H1 (cell line): ENCODE results near the gene ZSCAN16. TPM values are rescaled to one million over a fixed set of nuclear protein-coding genes. Genes with fewer than 3 reads are reported as not detected.

Experiments
- CTCF ChIA-PET: fragments of 300-600 bp; sonication (Branson Sonifier 250); formaldehyde crosslinking; loops from one replicate; lab custom pipeline; 2021; ENCODE audit not compliant: partially characterized antibody; lab: Charles Lee
- POLR2A ChIA-PET: fragments of 300-600 bp; sonication (Branson Sonifier 250); formaldehyde crosslinking; loops from one replicate; lab custom pipeline; 2021; ENCODE audit warnings: inconsistent platforms; ENCODE audit not compliant: partially characterized antibody; lab: Charles Lee
- DNase-seq, 2 experiments: peaks; one replicate each; pipeline versions ENCODE4 v3.0.0 to v3.0.0-alpha.2; 2010 to 2022; ENCODE audit warnings: low spot score in 2 of 2, low read depth in 1 of 2, mixed read lengths in 1 of 2
- FAIRE-seq: peaks from 2 replicates; lab custom pipeline; 2011; peaks lifted over from hg19 to GRCh38; lab: Jason Lieb, UNC
- H2AFZ ChIP-seq: 2 replicates; pipeline ENCODE4 v1.8.1; 2012; ENCODE audit warnings: low read length, inconsistent platforms
- H2AK5ac ChIP-seq: 2 replicates; pipeline ENCODE4 v1.6.1; 2013; ENCODE audit warnings: low read depth, low read length
- H2BK120ac ChIP-seq: replicated peaks from 2 replicates; pipeline ENCODE3; 2013; ENCODE audit warnings: low read depth, low read length, inconsistent platforms
- H2BK12ac ChIP-seq: 2 replicates; pipeline ENCODE4 v1.6.1; 2013; ENCODE audit warnings: low read depth, low read length
- H2BK15ac ChIP-seq: 2 replicates; pipeline ENCODE4 v1.6.1; 2013; ENCODE audit warnings: low read length
- H2BK20ac ChIP-seq: 2 replicates; pipeline ENCODE4 v1.6.1; 2013; ENCODE audit warnings: low read length
- H2BK5ac ChIP-seq: 2 replicates; pipeline ENCODE4 v1.6.1; 2013; ENCODE audit warnings: low read depth, low read length
- H3K14ac ChIP-seq: 2 replicates; pipeline ENCODE4 v1.6.1; 2013; ENCODE audit warnings: inconsistent platforms; ENCODE audit not compliant: insufficient read length
- H3K18ac ChIP-seq: 2 replicates; pipeline ENCODE4 v1.6.1; 2013; ENCODE audit warnings: low read length; ENCODE audit errors: extremely low read depth
- H3K23ac ChIP-seq: 2 replicates; pipeline ENCODE4 v1.6.1; 2013; ENCODE audit warnings: inconsistent platforms; ENCODE audit not compliant: insufficient read length
- H3K23me2 ChIP-seq: 2 replicates; pipeline ENCODE4 v1.6.1; 2013; ENCODE audit warnings: low read depth, low read length
- H3K27ac ChIP-seq: 2 replicates; pipeline ENCODE4 v1.6.1; 2011; ENCODE audit warnings: low read depth, low read length, inconsistent platforms
- H3K27me3 ChIP-seq, 4 experiments: replicated peaks in 1 of 4; 1 replicate in 1 of 4; 2 replicates in 3 of 4; pipeline versions ENCODE4 v1.6.1 to v1.8.1; 2011 to 2013; ENCODE audit warnings: low read length in 3 of 4, mild to moderate bottlenecking in 3 of 4, inconsistent platforms in 2 of 4, mixed read lengths in 2 of 4, moderate library complexity in 1 of 4; ENCODE audit not compliant: control insufficient read depth in 3 of 4, insufficient read depth in 3 of 4; ENCODE audit errors: extremely low read depth in 1 of 4
- H3K36me3 ChIP-seq, 4 experiments: 2 replicates each; pipeline versions ENCODE4 v1.6.1 to v1.8.1; 2011 to 2013; ENCODE audit warnings: mild to moderate bottlenecking in 4 of 4, low read length in 3 of 4, moderate library complexity in 2 of 4, control low read depth in 1 of 4, inconsistent platforms in 1 of 4; ENCODE audit not compliant: insufficient read depth in 4 of 4, control insufficient read depth in 2 of 4
- H3K4ac ChIP-seq: replicated peaks from 2 replicates; pipeline ENCODE3; 2013; ENCODE audit warnings: low read length, low read depth, mixed read lengths, inconsistent platforms; ENCODE audit not compliant: insufficient read length
- H3K4me1 ChIP-seq, 4 experiments: replicated peaks in 1 of 4; 1 replicate in 1 of 4; 2 replicates in 3 of 4; pipeline versions ENCODE4 v1.6.1 to v1.8.1; 2011 to 2013; ENCODE audit warnings: low read length in 3 of 4, inconsistent platforms in 2 of 4, mixed read lengths in 1 of 4; ENCODE audit not compliant: insufficient read depth in 4 of 4, control insufficient read depth in 3 of 4
- H3K4me2 ChIP-seq, 2 experiments: 2 replicates each; pipeline versions ENCODE4 v1.6.1 to v1.8.1; 2011 to 2013; ENCODE audit warnings: low read depth in 2 of 2, low read length in 2 of 2, control low read depth in 1 of 2, inconsistent platforms in 1 of 2, mild to moderate bottlenecking in 1 of 2; ENCODE audit not compliant: insufficient read depth in 1 of 2
- H3K4me3 ChIP-seq, 4 experiments: fragments of 200-600, 300-600 bp in 1 of 4; sonication (generic), shearing (Covaris generic), sonication (Bioruptor Twin) in 1 of 4; 2 replicates each; pipeline versions ENCODE4 v1.5.1 to v1.8.1; 2011 to 2016; ENCODE audit warnings: low read length in 4 of 4, low read depth in 3 of 4, control low read depth in 2 of 4, inconsistent platforms in 2 of 4, mild to moderate bottlenecking in 2 of 4, mixed read lengths in 1 of 4, moderate library complexity in 1 of 4; ENCODE audit not compliant: insufficient read depth in 2 of 4; ENCODE audit errors: extremely low read depth in 1 of 4
- H3K56ac ChIP-seq: replicated peaks from 2 replicates; pipeline ENCODE3; 2013; ENCODE audit warnings: low read depth, mild to moderate bottlenecking, mixed read lengths, low read length, inconsistent platforms; ENCODE audit not compliant: insufficient read length
- H3K79me1 ChIP-seq: 2 replicates; pipeline ENCODE4 v1.6.1; 2013; ENCODE audit warnings: low read depth, low read length, control low read depth
- H3K79me2 ChIP-seq, 2 experiments: 2 replicates each; pipeline versions ENCODE4 v1.6.1 to v1.8.1; 2012 to 2013; ENCODE audit warnings: low read length in 2 of 2, mild to moderate bottlenecking in 2 of 2, inconsistent platforms in 1 of 2; ENCODE audit not compliant: insufficient read depth in 2 of 2, control insufficient read depth in 1 of 2
- H3K9ac ChIP-seq, 4 experiments: replicated peaks in 1 of 4; 1 replicate in 1 of 4; 2 replicates in 3 of 4; pipeline versions ENCODE4 v1.6.1 to v1.8.1; 2011 to 2013; ENCODE audit warnings: low read depth in 3 of 4, low read length in 3 of 4, control low read depth in 2 of 4, mild to moderate bottlenecking in 2 of 4, moderate library complexity in 2 of 4, inconsistent platforms in 1 of 4; ENCODE audit errors: extremely low read depth in 1 of 4
- H3K9me3 ChIP-seq, 2 experiments: 2 replicates each; pipeline versions ENCODE4 v1.6.1 to v1.8.1; 2012 to 2013; ENCODE audit warnings: mild to moderate bottlenecking in 2 of 2, moderate library complexity in 2 of 2, control low read depth in 1 of 2, inconsistent platforms in 1 of 2, low read depth in 1 of 2, low read length in 1 of 2, mixed read lengths in 1 of 2; ENCODE audit not compliant: insufficient read depth in 2 of 2
- H4K20me1 ChIP-seq, 2 experiments: replicated peaks in 1 of 2; 2 replicates each; pipeline versions ENCODE3 to v1.8.1; 2011 to 2013; ENCODE audit warnings: inconsistent platforms in 2 of 2, low read length in 2 of 2, mild to moderate bottlenecking in 1 of 2; ENCODE audit not compliant: insufficient read depth in 2 of 2, control insufficient read depth in 1 of 2
- H4K5ac ChIP-seq: 2 replicates; pipeline ENCODE4 v1.6.1; 2013; ENCODE audit warnings: low read length, low read depth, mixed read lengths, inconsistent platforms; ENCODE audit not compliant: insufficient read length
- H4K8ac ChIP-seq: 2 replicates; pipeline ENCODE4 v1.8.0; 2013; ENCODE audit warnings: mild to moderate bottlenecking, moderate library complexity, low read length, inconsistent platforms; ENCODE audit not compliant: insufficient read depth; ENCODE audit errors: extremely low read depth
- H4K91ac ChIP-seq: replicated peaks from 2 replicates; pipeline ENCODE3; 2013; ENCODE audit warnings: low read length, mixed read lengths, inconsistent platforms; ENCODE audit not compliant: insufficient read length
- BACH1 ChIP-seq: IDR thresholded peaks from 2 replicates; pipeline ENCODE4 v1.6.1; 2012; ENCODE audit warnings: low read length, improper control_type of control experiment
- EZH2 ChIP-seq: fragments of 200-600 bp; sonication (generic); IDR thresholded peaks from 2 replicates; pipeline ENCODE4 v1.7.1; 2012; ENCODE audit warnings: low read depth, mild to moderate bottlenecking, moderate library complexity, low read length, inconsistent platforms; ENCODE audit not compliant: severe bottlenecking
- MAFK ChIP-seq: IDR thresholded peaks from 2 replicates; pipeline ENCODE4 v1.6.1; 2012; ENCODE audit warnings: low read depth, mild to moderate bottlenecking, improper control_type of control experiment, low read length
- SP2 ChIP-seq: IDR thresholded peaks from 2 replicates; pipeline ENCODE4 v1.6.1; 2012; ENCODE audit warnings: mild to moderate bottlenecking, low read length, inconsistent platforms
- TBP ChIP-seq: IDR thresholded peaks from 2 replicates; pipeline ENCODE4 v1.6.1; 2011; ENCODE audit warnings: low read depth, low read length, improper control_type of control experiment
- TCF12 ChIP-seq: IDR thresholded peaks from 2 replicates; pipeline ENCODE4 v1.6.1; 2011; ENCODE audit warnings: low read depth, mild to moderate bottlenecking, low read length
- ZNF274 ChIP-seq: IDR thresholded peaks from 2 replicates; pipeline ENCODE4 v1.7.0; 2012; ENCODE audit warnings: low read length, borderline replicate concordance; ENCODE audit errors: extremely low read depth
- WGBS, 2 experiments: shearing (Covaris generic) in 1 of 2; methylation state at CpG; one replicate each; pipeline versions ENCODE4 v1.1.6 to v1.1.7; 2013 to 2015; ENCODE audit warnings: low lambda C conversion rate in 2 of 2, mixed read lengths in 2 of 2, inconsistent platforms in 1 of 2, low coverage in 1 of 2, missing lambda C conversion rate in 1 of 2; ENCODE audit not compliant: insufficient replicate concordance in 2 of 2, insufficient coverage in 1 of 2, insufficient read length in 1 of 2; ENCODE audit errors: extremely low coverage in 1 of 2, missing lambda C conversion rate in 1 of 2; 5-methylcytosine and 5-hydroxymethylcytosine counted together
- polyA plus RNA-seq, 7 experiments: library from polyadenylated mRNA; depleted of rRNA in 3 of 7; stranded (reverse) in 5 of 7; unstranded in 2 of 7; fragments of >200 nt in 5 of 7; fragments of 200-250 nt in 2 of 7; gene quantifications; 1 replicate in 5 of 7; 2 replicates in 1 of 7; 4 replicates in 1 of 7; pipeline versions ENCODE4 v1.2.1 to v1.2.3, GENCODE V29; 2011 to 2013; ENCODE audit warnings: missing spikeins in 2 of 7, mixed read lengths in 2 of 7
- total RNA-seq: library from RNA; stranded (reverse); fragmentation: NEBNext Ultra II Directional; extraction: Animal tissue kit (Norgen Biotek cat#: 25700); gene quantifications from 2 replicates; pipeline ENCODE4 v1.2.1, GENCODE V29; 2021

Gene ZSCAN16
- total and polyA plus RNA-seq, 2 of the 8 experiments (the other 6 are each of a cell fraction or from before 2014, with no cell fraction given): 3.6 to 9.4 TPM

DNA sequence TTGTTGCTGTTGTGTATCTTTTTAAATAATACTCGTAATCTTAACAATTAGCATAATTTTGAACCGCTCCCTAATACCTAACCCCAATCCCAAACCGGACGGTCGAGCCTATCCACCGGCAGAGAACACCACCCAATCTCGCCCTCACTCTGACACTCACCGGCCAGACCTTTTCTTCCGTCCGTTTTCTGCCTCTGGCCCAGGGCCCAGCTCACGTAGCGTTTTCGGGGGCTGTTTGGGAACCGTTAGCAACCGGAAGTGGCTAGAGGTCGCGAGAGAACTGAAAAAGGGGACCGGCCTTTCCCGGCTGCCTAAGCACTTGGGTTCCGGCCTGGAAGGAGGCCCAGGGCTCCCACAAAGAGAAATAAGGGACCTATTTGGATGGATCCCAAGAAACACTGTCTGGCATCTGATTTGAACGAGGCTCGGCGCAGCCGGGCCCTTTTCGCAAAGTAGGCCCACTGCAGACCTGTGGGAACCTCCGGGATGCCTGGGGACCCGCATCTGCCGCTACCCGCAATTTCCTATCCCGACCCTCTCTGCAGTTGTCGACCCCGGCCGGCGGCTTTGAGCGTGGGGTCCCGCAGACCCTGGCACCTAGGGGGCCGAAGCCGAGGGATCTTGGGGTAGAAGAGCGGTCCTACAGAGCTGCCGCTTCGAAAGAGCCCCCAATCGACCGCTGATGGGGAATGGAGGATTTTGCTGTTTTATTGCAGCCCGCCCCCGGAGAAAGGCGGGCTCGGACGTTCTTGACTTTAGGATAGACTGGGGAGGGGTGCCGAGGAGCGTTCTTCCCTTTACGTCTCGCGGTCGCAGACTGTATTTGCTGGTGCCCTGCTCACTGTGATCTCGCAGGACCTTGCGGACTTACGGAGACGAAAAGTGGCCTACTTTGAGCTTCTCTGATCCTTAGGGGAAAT is 12.4 kb downstream of the ZSCAN16 start:
- H2AFZ ChIP-seq: peak overlapping the region; percentile 85
- H4K91ac ChIP-seq: peak overlapping the region; percentile 27
- no peak overlapping the region for H3K14ac ChIP-seq
- peak overlapping the region; percentile 42 for H3K18ac ChIP-seq
- peak overlapping the region; percentile 64 to 82 for H3K4me2 ChIP-seq
- H2BK15ac ChIP-seq: no peak overlapping the region
- peaks cover 6% of the 10 kb centered on the region for H3K23me2 ChIP-seq
- peak; percentile 60 to 87 for DNase-seq
- H2BK5ac ChIP-seq: no peak overlapping the region; the same call in 1 of the 2 replicates
- H4K5ac ChIP-seq: peak overlapping the region; percentile 42
- H3K4ac ChIP-seq: no peak overlapping the region
- peak overlapping the region; percentile 75 for H3K56ac ChIP-seq
- peaks cover 0 to 29% of the 10 kb centered on the region in 2 experiments; a peak in 2 of 4 replicates for H3K79me2 ChIP-seq
- WGBS, 2 experiments: 1% methylated on average over 54 of the region's 58 CpGs; no CpG with 5 or more reads in 1 of the 2 experiments
- CTCF ChIA-PET: interaction anchor here (0.6 to 1.1 kb wide), 2 partner anchors 9 to 234 kb away, joined by 3 to 4 read pairs; no protein-coding TSS in a partner anchor
- H2BK12ac ChIP-seq: no peak overlapping the region
- POLR2A ChIA-PET: interaction anchor here (0.6 to 3.1 kb wide), 22 partner anchors 10 to 727 kb away, joined by 3 to 48 read pairs (median 4); partner anchors contain the start of genes ZKSCAN4, ZSCAN16 and ZSCAN31
- H2AK5ac ChIP-seq: no peak overlapping the region
- FAIRE-seq: no peak
- peak overlapping the region; percentile 59 to 81 (median 76) for H3K9ac ChIP-seq
- peaks cover 0 to 8% (median 2%) of the 10 kb centered on the region in 4 experiments; a peak in 3 of 7 replicates for H3K4me1 ChIP-seq
- no peak overlapping the region for H2BK20ac ChIP-seq
- no peaks in the 10 kb centered on the region for H4K20me1 ChIP-seq
- peak overlapping the region; percentile 92; the same call in 1 of the 2 replicates for H4K8ac ChIP-seq
- no peak overlapping the region for H3K23ac ChIP-seq
- no peaks in the 10 kb centered on the region; the same call in 1 of the 2 replicates for H3K79me1 ChIP-seq
- H2BK120ac ChIP-seq: no peak overlapping the region
- H3K4me3 ChIP-seq: peak overlapping the region; percentile 85 to 91 (median 87)
- H3K9me3 ChIP-seq: no peaks in the 10 kb centered on the region
- peaks cover 0 to 3% (median 1%) of the 10 kb centered on the region in 4 experiments; a peak in 1 of 7 replicates for H3K27me3 ChIP-seq
- no peaks in the 10 kb centered on the region for H3K36me3 ChIP-seq
- peak overlapping the region; percentile 54 for H3K27ac ChIP-seq
- TF ChIP-seq MAFK (no peak), ZNF274 (no peak), BACH1 (no peak), TBP (peak; percentile 92), SP2 (peak; percentile 55), EZH2 (no peak), TCF12 (peak; percentile 48; the same call in 1 of the 2 replicates)
